Muscle of arm (tissue), 12 donors: ENCODE data around the gene CACHD1. TPM values are rescaled to one million over a fixed set of nuclear protein-coding genes. Genes with fewer than 3 reads are reported as not detected.

Experiments
- DNase-seq: peaks from one replicate; pipeline ENCODE4 v3.0.0-alpha.2; 2013
- polyA plus RNA-seq, 12 donors: library from polyadenylated mRNA; unstranded; fragments of 120-200 nt; gene quantifications; one replicate each; pipeline ENCODE4 v1.2.1, GENCODE V29; 2013; ENCODE audit not compliant: insufficient read length in 12 of 12

Gene CACHD1
- polyA plus RNA-seq, 12 donors, result 8.9 to 29.4 (median 12.1) TPM; not detected in 1

- peak; percentile 35 for DNase-seq
Measured at GRCh38 chr1:64472040-64472376, 2.1 kb downstream of the CACHD1 start.

GRCh38 chr1:64472805-64473204 lies 2.9 kb downstream of the CACHD1 start:
- no peak for DNase-seq

GRCh38 chr1:64473367-64473766 lies 3.4 kb downstream of the CACHD1 start:
- no peak for DNase-seq

- no peak for DNase-seq
Measured at GRCh38 chr1:64474133-64474532, 4.2 kb downstream of the CACHD1 start.

- peak; percentile 30 for DNase-seq
Measured at GRCh38 chr1:64474665-64475439, 4.9 kb downstream of the CACHD1 start.

- peak; percentile 64 for DNase-seq
Measured at GRCh38 chr1:64476251-64476952, 6.5 kb downstream of the CACHD1 start.

- DNase-seq, result no peak
Measured at GRCh38 chr1:64478594-64479470, 8.9 kb downstream of the CACHD1 start.

- no peak for DNase-seq
Measured at GRCh38 chr1:64479874-64480273, 9.9 kb downstream of the CACHD1 start.

GRCh38 chr1:64480999-64481772 lies 11.3 kb downstream of the CACHD1 start:
- no peak for DNase-seq

- no peak for DNase-seq
Measured at GRCh38 chr1:64482128-64482527, 12.2 kb downstream of the CACHD1 start.

GRCh38 chr1:64482720-64483119 lies 12.8 kb downstream of the CACHD1 start:
- DNase-seq, result no peak

- DNase-seq, result no peak
Measured at GRCh38 chr1:64483731-64484414, 13.9 kb downstream of the CACHD1 start.

- no peak for DNase-seq
Measured at GRCh38 chr1:64484651-64485050, 14.7 kb downstream of the CACHD1 start.

- DNase-seq, result no peak
Measured at GRCh38 chr1:64486193-64486592, 16.3 kb downstream of the CACHD1 start.

GRCh38 chr1:64487061-64487460 lies 17.1 kb downstream of the CACHD1 start:
- no peak for DNase-seq

GRCh38 chr1:64488862-64489261 lies 18.9 kb downstream of the CACHD1 start:
- DNase-seq, result no peak

GRCh38 chr1:64489707-64490106 lies 19.8 kb downstream of the CACHD1 start:
- DNase-seq, result no peak

- no peak for DNase-seq
Measured at GRCh38 chr1:64490213-64490818, 20.4 kb downstream of the CACHD1 start.

- no peak for DNase-seq
Measured at GRCh38 chr1:64492424-64492823, 22.5 kb downstream of the CACHD1 start.

- DNase-seq, result no peak
Measured at GRCh38 chr1:64493831-64494230, 23.9 kb downstream of the CACHD1 start.

- DNase-seq, result no peak
Measured at GRCh38 chr1:64494659-64495058, 24.7 kb downstream of the CACHD1 start.
